K562 (cell line): ENCODE data around the gene ID1. TPM values are rescaled to one million over a fixed set of nuclear protein-coding genes. Genes with fewer than 3 reads are reported as not detected.

Experiments used
- ARID3A ChIP-seq: IDR thresholded peaks from 2 replicates; pipeline ENCODE4 v1.6.1; 2012; ENCODE audit warnings: low read depth, low read length, improper control_type of control experiment, borderline replicate concordance
- CHAMP1 ChIP-seq: fragments of 450-650 bp; IDR thresholded peaks from 2 replicates; pipeline ENCODE4 v1.6.1; 2016; ENCODE audit warnings: mild to moderate bottlenecking
- DPF2 ChIP-seq: fragments of 450-650 bp; IDR thresholded peaks from 2 replicates; pipeline ENCODE4 v1.6.1; 2016
- E2F5 ChIP-seq: sonication (generic); formaldehyde crosslinking; IDR thresholded peaks from 2 replicates; pipeline ENCODE4 v1.8.0; 2022; ENCODE audit warnings: mild to moderate bottlenecking, missing genetic modification reagents
- ELF4 ChIP-seq: fragments of 450-650 bp; formaldehyde crosslinking; IDR thresholded peaks from 2 replicates; pipeline ENCODE4 v1.4.0; 2022; ENCODE audit warnings: missing genetic modification characterization
- FOXA3 ChIP-seq, 2 experiments: fragments of 450-650 bp in 1 of 2; sonication (generic) in 1 of 2; formaldehyde crosslinking; IDR thresholded peaks in 1 of 2; conservative IDR thresholded peaks in 1 of 2; 2 replicates each; pipeline versions ENCODE4 v1.4.0 to v1.8.0; 2020 to 2022; ENCODE audit warnings: mild to moderate bottlenecking in 2 of 2, missing genetic modification reagents in 1 of 2
- HNRNPK ChIP-seq: fragments of 200-400 bp; formaldehyde crosslinking; IDR thresholded peaks from one replicate; pipeline ENCODE4 v1.6.1; 2018; ENCODE audit warnings: mild to moderate bottlenecking, low read depth, low read length; ENCODE audit not compliant: poor library complexity, severe bottlenecking
- MECOM ChIP-seq: fragments of 250-450 bp; sonication (Bioruptor Pico); IDR thresholded peaks from 2 replicates; pipeline ENCODE4 v1.8.0; 2022; ENCODE audit warnings: inconsistent platforms
- NRF1 ChIP-seq, 2 experiments: fragments of 450-650 bp; IDR thresholded peaks in 1 of 2; conservative IDR thresholded peaks in 1 of 2; 2 replicates each; pipeline ENCODE4 v1.6.1; 2014; ENCODE audit warnings: mild to moderate bottlenecking in 2 of 2
- RB1 ChIP-seq: fragments of 450-650 bp; IDR thresholded peaks from 2 replicates; pipeline ENCODE4 v1.6.1; 2017; ENCODE audit warnings: low read depth, mild to moderate bottlenecking
- SUPT5H ChIP-seq: fragments of 450-650 bp; IDR thresholded peaks from 2 replicates; pipeline ENCODE4 v1.6.1; 2016
- ZFP1 ChIP-seq: fragments of 450-650 bp; formaldehyde crosslinking; IDR thresholded peaks from 2 replicates; pipeline ENCODE4 v1.4.0; 2020; ENCODE audit warnings: mild to moderate bottlenecking, mixed read lengths
- ZNF263 ChIP-seq: sonication (generic); formaldehyde crosslinking; IDR thresholded peaks from 2 replicates; pipeline ENCODE4 v1.8.0; 2022; ENCODE audit warnings: mild to moderate bottlenecking, missing genetic modification reagents, borderline replicate concordance
- ZNF311 ChIP-seq: fragments of 250-450 bp; sonication (Bioruptor Pico); IDR thresholded peaks from 2 replicates; pipeline ENCODE4 v1.4.0; 2020; ENCODE audit warnings: mild to moderate bottlenecking, moderate library complexity
- ZNF512 ChIP-seq: IDR thresholded peaks from 2 replicates; pipeline ENCODE4 v1.6.1; 2016; ENCODE audit warnings: missing genetic modification characterization, missing compliant biosample characterization
- polyA plus RNA-seq, 8 experiments: library from polyadenylated mRNA; depleted of rRNA in 4 of 8; stranded (reverse) in 5 of 8; unstranded in 3 of 8; fragments of >200 nt; fragmentation: Nextera tagmentation in 2 of 8; fragmentation: Illumina TruSeq in 1 of 8; extraction: Ambion mirVana in 2 of 8; extraction: Trizol in 1 of 8; gene quantifications; 2 replicates each; pipeline versions ENCODE4 v1.2.1 to v1.2.3, GENCODE V29; 2011 to 2014; ENCODE audit warnings: inconsistent platforms in 1 of 8, missing spikeins in 1 of 8
- total RNA-seq, 7 experiments: library from RNA; depleted of rRNA in 6 of 7; stranded (reverse); fragments of >200 nt in 6 of 7; fragmentation: Illumina TruSeq in 2 of 7; extraction: Trizol in 2 of 7; gene quantifications; 2 replicates each; pipeline versions ENCODE4 v1.2.1 to v1.2.3, GENCODE V29; 2011 to 2021; ENCODE audit warnings: low replicate concordance in 1 of 7

ID1 gene
- total and polyA plus RNA-seq, 9 of the 15 experiments (the other 6 are each of a cell fraction or from before 2014, with no cell fraction given) = 1.4 to 358 (median 65.0) TPM

- TF ChIP-seq CHAMP1 (no peak), ZFP1 (CRISPR knock-in tag) (no peak), ZNF263 (CRISPR knock-in tag) (no peak; the same call in 1 of the 2 replicates), E2F5 (no peak), SUPT5H (peak; percentile 79), DPF2 (peak; percentile 94), RB1 (peak; percentile 94), ARID3A (peak; percentile 85), MECOM (CRISPR knock-in tag) (peak; percentile 4; the same call in 1 of the 2 replicates), ELF4 (CRISPR knock-in tag) (peak; percentile 39; the same call in 1 of the 2 replicates), HNRNPK (peak; percentile 45), ZNF512 (tag) (no peak; the same call in none of the 2 replicates), NRF1 (conservative IDR thresholded peaks at IDR 0.05 in 1 of 2, IDR thresholded peaks at IDR 0.05 in 1 of 2) (peak; percentile 77 to 79), ZNF311 (CRISPR knock-in tag) (peak; percentile 82; the same call in 1 of the 2 replicates), FOXA3 (CRISPR knock-in tag; conservative IDR thresholded peaks at IDR 0.05 in 1 of 2, IDR thresholded peaks at IDR 0.05 in 1 of 2) (peak in 1 of 2 experiments; percentile 43; a peak in 1 of 4 replicates)
Measured at GRCh38 chr20:31572701-31573554, 32.2 kb upstream of the ID1 start (continued).
